ENCODE data around the gene STXBP3.

Gene STXBP3

DNA sequence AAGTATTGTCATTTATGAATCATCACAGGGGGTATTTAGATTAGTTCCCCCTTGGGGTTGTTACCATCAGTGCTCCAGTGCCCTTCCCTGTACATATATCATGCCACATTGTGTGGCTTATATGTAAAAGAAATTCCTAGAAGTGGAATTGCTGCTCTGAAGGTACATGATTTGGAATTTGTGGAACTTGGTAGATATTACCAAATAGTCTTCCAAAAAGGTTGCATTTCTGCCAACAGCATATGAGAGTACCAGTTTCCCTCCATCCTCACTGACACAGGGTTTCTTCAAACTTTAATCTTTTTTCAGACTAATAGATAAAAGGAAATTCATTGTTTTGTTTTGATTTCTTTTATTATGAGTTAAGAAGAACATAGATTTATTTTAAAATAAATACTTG lies 69.1 kb downstream of the STXBP3 start:
- no peak for DNase-seq (ENCODE audit: low read depth)
- no peak overlapping the region for H3K4me3 ChIP-seq (ENCODE audit: low read depth, low read length)
- TF ChIP-seq, protein P1, sequence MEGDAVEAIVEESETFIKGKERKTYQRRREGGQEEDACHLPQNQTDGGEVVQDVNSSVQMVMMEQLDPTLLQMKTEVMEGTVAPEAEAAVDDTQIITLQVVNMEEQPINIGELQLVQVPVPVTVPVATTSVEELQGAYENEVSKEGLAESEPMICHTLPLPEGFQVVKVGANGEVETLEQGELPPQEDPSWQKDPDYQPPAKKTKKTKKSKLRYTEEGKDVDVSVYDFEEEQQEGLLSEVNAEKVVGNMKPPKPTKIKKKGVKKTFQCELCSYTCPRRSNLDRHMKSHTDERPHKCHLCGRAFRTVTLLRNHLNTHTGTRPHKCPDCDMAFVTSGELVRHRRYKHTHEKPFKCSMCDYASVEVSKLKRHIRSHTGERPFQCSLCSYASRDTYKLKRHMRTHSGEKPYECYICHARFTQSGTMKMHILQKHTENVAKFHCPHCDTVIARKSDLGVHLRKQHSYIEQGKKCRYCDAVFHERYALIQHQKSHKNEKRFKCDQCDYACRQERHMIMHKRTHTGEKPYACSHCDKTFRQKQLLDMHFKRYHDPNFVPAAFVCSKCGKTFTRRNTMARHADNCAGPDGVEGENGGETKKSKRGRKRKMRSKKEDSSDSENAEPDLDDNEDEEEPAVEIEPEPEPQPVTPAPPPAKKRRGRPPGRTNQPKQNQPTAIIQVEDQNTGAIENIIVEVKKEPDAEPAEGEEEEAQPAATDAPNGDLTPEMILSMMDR (IDR thresholded peaks at IDR 0.05; ENCODE audit: insufficient read depth, low read depth, low read length, missing control alignments) = no peak

DNA sequence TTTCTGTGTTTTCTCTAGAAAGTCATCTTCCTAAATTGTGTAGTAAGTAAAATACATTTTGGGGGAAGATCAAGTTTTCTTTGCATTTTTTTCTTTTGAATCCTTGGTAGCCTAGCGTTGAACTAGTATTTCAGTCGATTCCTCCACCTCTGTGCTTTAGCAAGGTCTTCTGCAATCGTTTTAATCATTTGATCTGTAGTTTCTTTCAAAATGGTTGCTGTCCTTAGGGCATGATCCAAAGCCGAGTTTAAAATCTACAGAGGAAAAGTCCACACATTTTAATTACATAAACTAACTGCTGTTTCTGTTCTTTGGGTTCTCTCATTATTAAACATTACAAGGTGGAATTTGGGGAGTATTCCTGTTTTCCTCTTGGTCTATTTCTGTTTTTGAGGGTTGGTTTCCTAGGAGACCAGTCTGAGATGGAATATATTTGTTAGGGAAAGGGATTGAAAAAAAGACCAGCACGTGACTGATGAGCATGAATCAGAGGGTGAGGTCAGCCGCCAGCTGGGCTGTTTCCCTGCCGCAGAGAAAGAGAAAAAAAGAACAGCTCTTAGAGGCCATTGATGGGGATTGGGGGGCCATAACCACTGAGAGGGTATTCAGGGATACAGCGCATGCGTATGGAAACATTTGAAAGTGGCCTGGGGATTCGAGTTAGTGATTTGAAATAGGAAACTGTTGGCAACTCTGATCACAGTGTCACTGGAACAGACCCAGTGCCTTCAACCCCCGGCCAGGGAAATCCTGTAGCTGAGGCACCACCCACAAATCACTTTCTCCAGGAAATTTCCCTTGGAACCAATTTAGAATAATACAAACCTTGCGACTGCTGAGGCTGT lies 69.8 kb downstream of the STXBP3 start:
- DNase-seq (ENCODE audit: low read depth) = no peak
- no peak overlapping the region for H3K4me3 ChIP-seq (ENCODE audit: low read depth, low read length)
- TF ChIP-seq, protein P1 (IDR thresholded peaks at IDR 0.05; ENCODE audit: insufficient read depth, low read depth, low read length, missing control alignments) = no peak

DNA sequence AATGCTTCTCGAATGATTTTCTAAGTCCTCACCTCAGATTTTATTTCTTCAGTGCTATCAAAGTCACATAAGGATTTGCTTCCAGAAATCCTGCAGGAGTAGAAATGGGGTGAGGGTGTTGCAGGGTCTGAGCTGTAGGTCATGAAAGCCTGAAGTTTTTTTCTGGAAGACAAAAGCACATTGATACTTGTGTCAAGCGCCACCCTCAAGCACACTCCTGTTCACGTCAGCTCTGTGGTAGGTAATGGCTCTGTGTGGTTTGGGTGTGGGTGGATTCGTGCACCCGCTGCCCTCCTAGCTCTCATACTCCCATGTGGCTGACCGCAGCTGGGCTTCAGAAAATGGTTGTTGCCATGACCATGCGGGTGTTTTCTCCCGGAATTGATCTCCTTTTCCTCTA lies 70.5 kb downstream of the STXBP3 start:
- peak; percentile 19 for DNase-seq (ENCODE audit: low read depth)

DNA sequence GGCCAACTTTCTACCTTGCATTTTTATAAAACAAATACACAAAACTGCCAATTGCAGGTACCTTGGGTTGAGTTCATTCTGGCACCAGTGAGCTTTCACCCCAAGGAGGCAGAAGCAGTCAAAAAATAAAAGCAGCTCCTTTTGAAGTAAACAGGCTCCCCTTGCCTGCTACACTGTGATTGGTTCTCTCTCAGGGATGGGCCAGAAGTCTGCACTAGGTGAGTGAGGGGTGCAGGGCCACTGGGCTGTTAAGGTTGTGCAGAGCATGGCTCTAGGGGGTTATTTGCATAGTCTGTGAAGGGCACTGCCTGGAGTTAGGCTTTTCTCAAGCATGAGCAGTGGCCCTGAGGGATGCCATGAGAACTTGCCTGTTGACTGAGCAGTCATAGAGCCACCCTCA lies 71.3 kb downstream of the STXBP3 start:
- no peak overlapping the region for H3K4me3 ChIP-seq (ENCODE audit: low read depth, low read length)
- no peak for DNase-seq (ENCODE audit: low read depth)
- TF ChIP-seq, protein P1 (IDR thresholded peaks at IDR 0.05; ENCODE audit: insufficient read depth, low read depth, low read length, missing control alignments) = no peak

More for the DNA sequence above, 70.5 kb downstream of the STXBP3 start:
- no peak overlapping the region for H3K4me3 ChIP-seq (ENCODE audit: low read depth, low read length)
- TF ChIP-seq, protein P1 (IDR thresholded peaks at IDR 0.05; ENCODE audit: insufficient read depth, low read depth, low read length, missing control alignments) = no peak

DNA sequence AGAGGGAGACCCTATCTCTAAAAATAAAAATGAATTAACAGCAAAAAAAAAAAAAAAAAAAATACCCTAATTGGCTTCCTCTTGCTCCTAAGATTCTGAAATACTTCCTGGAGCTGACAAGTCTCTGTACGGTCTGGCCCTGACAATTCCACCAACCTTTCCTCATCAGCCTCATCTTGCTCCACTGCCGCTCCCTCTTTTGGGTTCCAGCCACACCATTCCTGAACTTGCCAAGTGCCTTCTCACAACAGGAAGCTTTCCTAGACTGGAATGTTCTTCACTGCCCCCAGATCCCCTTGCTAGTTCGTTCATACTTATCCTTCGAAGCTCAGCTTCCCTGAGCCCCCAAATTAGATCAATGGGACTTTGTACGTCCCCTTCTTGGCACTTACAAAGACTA lies 73.4 kb downstream of the STXBP3 start:
- no peak for DNase-seq (ENCODE audit: low read depth)
- TF ChIP-seq, protein P1 (IDR thresholded peaks at IDR 0.05; ENCODE audit: insufficient read depth, low read depth, low read length, missing control alignments) = no peak
- no peak overlapping the region for H3K4me3 ChIP-seq (ENCODE audit: low read depth, low read length)

DNA sequence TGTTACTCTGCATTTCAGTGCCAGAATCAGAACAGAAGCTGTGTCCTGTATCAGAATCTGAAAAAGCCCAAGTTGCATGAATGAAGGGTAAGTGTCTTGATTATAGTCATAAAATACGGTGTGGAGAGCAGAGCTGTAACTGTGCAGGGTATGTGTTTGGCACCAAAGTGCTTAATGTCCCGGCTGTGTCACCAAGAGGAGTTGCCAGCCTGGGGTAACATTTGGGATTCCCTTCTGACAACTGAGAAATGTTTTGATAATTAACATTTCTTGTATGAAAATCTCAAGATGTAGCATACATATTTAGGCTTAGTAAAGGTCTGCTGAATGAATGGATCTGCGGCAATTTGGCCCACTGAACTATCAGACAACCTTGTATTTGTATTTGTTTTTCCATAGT lies 77.2 kb downstream of the STXBP3 start:
- no peak for DNase-seq (ENCODE audit: low read depth)
- TF ChIP-seq, protein P1 (IDR thresholded peaks at IDR 0.05; ENCODE audit: insufficient read depth, low read depth, low read length, missing control alignments) = no peak

DNA sequence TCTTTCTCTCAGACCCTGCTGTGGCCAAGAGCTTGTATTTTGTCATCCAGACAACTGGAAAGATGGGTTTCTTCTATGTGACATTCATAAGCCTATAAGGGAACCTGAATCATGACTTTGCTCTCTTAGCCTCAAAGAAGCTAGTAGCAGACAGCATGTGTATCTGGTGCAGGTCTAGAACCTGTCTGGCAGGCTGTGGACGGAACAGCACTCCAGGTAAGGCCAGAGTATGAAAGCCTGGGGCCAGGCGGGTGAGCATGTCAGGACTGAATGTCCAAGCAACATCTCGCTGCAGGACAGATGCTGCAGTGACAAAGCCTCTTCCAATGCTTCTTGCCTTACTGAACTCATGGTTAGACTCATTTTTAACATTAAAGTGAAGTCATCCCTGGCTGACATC lies 77.6 kb downstream of the STXBP3 start:
- no peak overlapping the region for H3K4me3 ChIP-seq (ENCODE audit: low read depth, low read length)
- TF ChIP-seq, protein P1 (IDR thresholded peaks at IDR 0.05; ENCODE audit: insufficient read depth, low read depth, low read length, missing control alignments) = no peak
- no peak for DNase-seq (ENCODE audit: low read depth)

More for the DNA sequence above, 77.2 kb downstream of the STXBP3 start:
- no peak overlapping the region for H3K4me3 ChIP-seq (ENCODE audit: low read depth, low read length)
